Thyroid gland (tissue), 4 donors: Measurements from ENCODE around the gene CACFD1. TPM values are rescaled to one million over a fixed set of nuclear protein-coding genes. Genes with fewer than 3 reads are reported as not detected.
A peak's percentile ranks its signal among the peaks of the same experiment; 100 is the strongest.

Experiments used
- DNase-seq, 2 donors: peaks; one replicate each; pipeline ENCODE4 v3.0.0-alpha.2; 2019
- H3K27ac ChIP-seq, 3 donors: fragments of 200-600 bp; sonication (generic); 1 replicate in 2 of 3; 2 replicates in 1 of 3; pipeline ENCODE4 v1.5.1; 2016 to 2019; ENCODE audit warnings: mild to moderate bottlenecking in 1 of 3, moderate library complexity in 1 of 3
- H3K27me3 ChIP-seq: fragments of 200-600 bp; sonication (generic); one replicate; pipeline ENCODE4 v1.5.1; 2019
- H3K36me3 ChIP-seq, 2 donors: fragments of 200-600 bp; sonication (generic); one replicate each; pipeline ENCODE4 v1.5.1; 2016 to 2019
- H3K4me1 ChIP-seq, 2 donors: fragments of 200-600 bp; sonication (generic); one replicate each; pipeline ENCODE4 v1.5.1; 2017 to 2019
- H3K4me3 ChIP-seq, 3 donors: fragments of 200-600 bp; sonication (generic); replicated peaks in 1 of 3; 1 replicate in 2 of 3; 2 replicates in 1 of 3; pipeline ENCODE4 v1.5.1; 2016; ENCODE audit warnings: mild to moderate bottlenecking in 1 of 3
- H3K9me3 ChIP-seq: fragments of 200-600 bp; sonication (generic); one replicate; pipeline ENCODE4 v1.5.1; 2017
- POLR2A ChIP-seq, 2 donors: fragments of 450-650 bp; IDR thresholded peaks; one replicate each; pipeline ENCODE4 v1.6.1; 2017; ENCODE audit warnings: antibody characterized with exemption in 2 of 2, mild to moderate bottlenecking in 2 of 2, moderate library complexity in 1 of 2
- WGBS, 2 donors: methylation state at CpG; one replicate each; pipeline ENCODE4 v1.1.5; 2017; 5-methylcytosine and 5-hydroxymethylcytosine counted together
- intact Hi-C: fragments of 100-400 bp; cut with DNase I; formaldehyde crosslinking; loops from one replicate; pipeline ENCODE4 v1.15.1; 2023
- total RNA-seq, 4 donors: library from RNA; depleted of rRNA; stranded (reverse); fragments of >200 nt; gene quantifications; one replicate each; pipeline ENCODE4 v1.2.3, GENCODE V29; 2016
- TF ChIP-seq, protein P1 (sequence below), 6 experiments: fragments of 200-600 bp in 3 of 6; fragments of 450-650 bp in 3 of 6; sonication (generic) in 3 of 6; IDR thresholded peaks; one replicate each; pipeline ENCODE4 v1.5.1; 2016 to 2019; ENCODE audit warnings: antibody characterized with exemption in 6 of 6, mild to moderate bottlenecking in 2 of 6, inconsistent platforms in 1 of 6, moderate library complexity in 1 of 6

Gene CACFD1
- total RNA-seq, 4 donors from 2014 or later: 21.4 to 36.7 (median 33.5) TPM

DNA sequence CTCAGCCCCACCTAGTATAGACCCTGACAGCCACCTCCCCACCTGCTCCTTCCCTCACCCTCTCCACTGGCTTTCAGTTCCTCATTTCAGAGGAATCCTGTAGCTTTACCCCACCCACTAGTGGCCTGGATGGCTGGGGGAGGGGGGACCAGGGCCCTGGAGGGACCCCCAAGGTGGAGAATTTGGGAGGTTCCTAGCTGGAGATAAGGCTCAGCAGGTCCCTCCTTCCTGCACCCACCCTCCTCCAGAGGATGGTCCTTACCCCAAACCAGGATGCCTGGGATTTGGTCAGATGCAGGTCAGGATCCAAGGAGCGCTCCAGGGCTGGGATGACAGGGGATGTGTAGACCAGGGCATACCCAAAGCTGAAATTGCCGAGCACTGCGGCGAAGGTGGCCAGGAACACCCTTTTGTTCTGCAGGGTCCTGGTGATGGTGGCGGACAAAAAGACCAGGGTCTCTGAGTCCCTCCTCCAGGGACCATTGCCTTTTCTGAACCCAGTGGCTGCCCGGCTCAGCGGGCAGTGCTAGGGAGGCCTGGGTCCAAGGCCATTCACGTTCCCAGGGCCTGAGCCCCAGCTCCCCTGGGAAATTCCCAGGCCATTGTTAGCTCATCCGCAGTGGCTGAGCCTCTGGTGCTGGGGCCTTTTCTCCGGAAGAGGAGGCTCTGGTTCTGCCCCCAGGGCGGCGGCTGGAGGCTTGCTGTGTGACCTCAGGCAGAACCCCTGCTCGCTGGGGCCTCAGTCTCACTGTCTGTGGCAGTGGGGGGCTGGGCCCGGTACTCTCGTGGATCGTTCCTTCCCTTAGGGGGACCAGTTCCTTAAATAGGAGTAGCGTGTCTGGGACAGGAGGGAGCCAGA lies 18.4 kb downstream of the CACFD1 start:
- peaks cover 5 to 13% of the 10 kb centered on the region in 2 donors for H3K4me1 ChIP-seq
- peak overlapping the region in 1 of 3 donors; percentile 41 for H3K4me3 ChIP-seq
- no peak for TF ChIP-seq POLR2A (IDR thresholded peaks at IDR 0.05)
- TF ChIP-seq, protein P1, sequence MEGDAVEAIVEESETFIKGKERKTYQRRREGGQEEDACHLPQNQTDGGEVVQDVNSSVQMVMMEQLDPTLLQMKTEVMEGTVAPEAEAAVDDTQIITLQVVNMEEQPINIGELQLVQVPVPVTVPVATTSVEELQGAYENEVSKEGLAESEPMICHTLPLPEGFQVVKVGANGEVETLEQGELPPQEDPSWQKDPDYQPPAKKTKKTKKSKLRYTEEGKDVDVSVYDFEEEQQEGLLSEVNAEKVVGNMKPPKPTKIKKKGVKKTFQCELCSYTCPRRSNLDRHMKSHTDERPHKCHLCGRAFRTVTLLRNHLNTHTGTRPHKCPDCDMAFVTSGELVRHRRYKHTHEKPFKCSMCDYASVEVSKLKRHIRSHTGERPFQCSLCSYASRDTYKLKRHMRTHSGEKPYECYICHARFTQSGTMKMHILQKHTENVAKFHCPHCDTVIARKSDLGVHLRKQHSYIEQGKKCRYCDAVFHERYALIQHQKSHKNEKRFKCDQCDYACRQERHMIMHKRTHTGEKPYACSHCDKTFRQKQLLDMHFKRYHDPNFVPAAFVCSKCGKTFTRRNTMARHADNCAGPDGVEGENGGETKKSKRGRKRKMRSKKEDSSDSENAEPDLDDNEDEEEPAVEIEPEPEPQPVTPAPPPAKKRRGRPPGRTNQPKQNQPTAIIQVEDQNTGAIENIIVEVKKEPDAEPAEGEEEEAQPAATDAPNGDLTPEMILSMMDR (IDR thresholded peaks at IDR 0.05): no peak
- WGBS, 2 donors: 52 to 54% methylated on average over 9 to 13 of the region's 17 CpGs
- DNase-seq: no peak
- H3K27me3 ChIP-seq: no peaks in the 10 kb centered on the region
- intact Hi-C loops: no loop called here
- peak overlapping the region in 1 of 3 donors; percentile 59 for H3K27ac ChIP-seq
- no peaks in the 10 kb centered on the region for H3K36me3 ChIP-seq
- H3K9me3 ChIP-seq: no peaks in the 10 kb centered on the region

DNA sequence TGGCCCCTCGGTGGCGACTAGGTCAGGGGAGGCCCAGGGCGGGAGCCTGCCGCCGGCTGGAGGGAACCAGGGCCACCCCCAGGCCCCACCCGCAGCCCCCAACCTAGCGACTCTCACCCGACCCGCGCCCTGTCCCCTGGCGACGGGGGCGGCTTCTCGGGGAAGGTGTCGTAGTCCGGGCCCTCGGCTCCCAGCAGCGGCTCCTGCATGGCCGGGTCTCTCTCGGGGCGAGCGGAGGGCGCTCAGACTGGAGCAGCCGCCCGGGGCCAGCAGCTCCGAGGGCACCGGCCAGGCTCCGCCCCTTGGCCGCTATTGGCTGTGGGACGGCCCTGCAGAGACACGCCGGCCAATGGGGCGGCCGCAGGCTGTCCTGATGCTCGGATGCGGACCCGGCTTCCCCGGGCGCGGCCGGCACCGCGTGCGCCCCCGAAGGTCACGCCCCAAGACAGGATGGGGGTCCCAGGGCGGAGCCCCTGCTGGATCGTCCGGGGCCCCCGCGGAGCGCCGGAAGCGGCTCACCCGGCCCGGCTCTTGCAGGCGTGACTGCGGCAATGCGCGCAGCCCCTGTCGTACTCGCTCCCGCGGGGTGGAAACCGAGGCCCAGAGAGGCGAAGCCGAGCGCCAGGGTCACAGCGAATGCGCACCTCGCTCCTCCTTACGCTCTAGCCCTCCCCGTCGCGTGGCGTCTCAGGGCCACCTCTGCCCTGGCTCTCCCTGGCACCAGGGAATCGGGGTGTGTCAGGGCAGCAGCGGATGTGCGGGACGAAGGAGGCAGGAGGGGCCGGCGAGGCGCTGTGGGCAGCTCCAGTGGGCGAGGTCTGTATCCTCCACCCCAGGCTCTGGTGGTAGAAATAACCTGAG lies 19.3 kb downstream of the CACFD1 start, which contains the start of gene SLC2A6:
SLC2A6 (minus strand) TSS at position 249 of the 861 bp plus-strand sequence; CDS start at position 209, 40 bp downstream.
- peak; percentile 82 to 86 for DNase-seq
- H3K4me1 ChIP-seq: peaks cover 5 to 13% of the 10 kb centered on the region in 2 donors
- TF ChIP-seq POLR2A (IDR thresholded peaks at IDR 0.05): peak in 1 of 2 donors; percentile 15
- TF ChIP-seq, protein P1 (IDR thresholded peaks at IDR 0.05): no peak
- no peaks in the 10 kb centered on the region for H3K27me3 ChIP-seq
- intact Hi-C loops: no loop called here
- 0 to 2% methylated on average over 11 to 16 of the region's 84 CpGs for WGBS, 2 donors
- no peaks in the 10 kb centered on the region for H3K9me3 ChIP-seq
- peak within 1 kb of the TSS in 1 of 3 donors; percentile 59 for H3K27ac ChIP-seq
- peak within 1 kb of the TSS in 1 of 3 donors; percentile 41 for H3K4me3 ChIP-seq
- H3K36me3 ChIP-seq: no peaks in the 10 kb centered on the region

DNA sequence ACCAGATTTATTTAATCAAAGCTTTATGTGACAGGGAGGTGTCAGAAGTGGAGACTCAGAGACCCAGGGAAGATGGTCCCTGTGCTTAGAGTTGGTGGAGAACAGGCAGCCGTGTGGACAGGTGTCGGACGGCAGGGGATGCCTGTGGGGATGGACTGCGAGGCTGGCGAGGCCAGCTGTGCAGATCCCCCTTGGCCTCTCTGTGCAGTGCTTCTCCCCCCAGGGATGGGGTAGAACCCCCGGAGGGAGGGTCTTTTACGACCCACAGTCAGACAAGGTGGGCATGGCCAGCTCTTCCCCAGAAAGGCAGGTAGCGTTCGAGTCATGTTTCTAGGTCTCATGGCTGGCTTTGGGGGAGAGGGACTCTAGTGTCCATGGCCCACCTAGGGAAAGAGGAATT lies 23.8 kb downstream of the CACFD1 start:
- no peak for DNase-seq
- Histone ChIP-seq H3K4me1 (peaks cover 5 to 18% of the 10 kb centered on the region in 2 donors), H3K27ac (no peak overlapping the region), H3K36me3 (no peaks in the 10 kb centered on the region), H3K27me3 (no peaks in the 10 kb centered on the region), H3K9me3 (no peaks in the 10 kb centered on the region), H3K4me3 (no peak overlapping the region)
- no peak for TF ChIP-seq POLR2A (IDR thresholded peaks at IDR 0.05)
- TF ChIP-seq, protein P1 (IDR thresholded peaks at IDR 0.05): no peak
- WGBS, 2 donors: 85 to 86% methylated on average over 9 of the region's 9 CpGs
- intact Hi-C loops: loop anchor here (2.0 to 10.0 kb wide), 2 partner anchors 73 to 129 kb away; partner anchors contain the start of genes SURF1 and SURF2

DNA sequence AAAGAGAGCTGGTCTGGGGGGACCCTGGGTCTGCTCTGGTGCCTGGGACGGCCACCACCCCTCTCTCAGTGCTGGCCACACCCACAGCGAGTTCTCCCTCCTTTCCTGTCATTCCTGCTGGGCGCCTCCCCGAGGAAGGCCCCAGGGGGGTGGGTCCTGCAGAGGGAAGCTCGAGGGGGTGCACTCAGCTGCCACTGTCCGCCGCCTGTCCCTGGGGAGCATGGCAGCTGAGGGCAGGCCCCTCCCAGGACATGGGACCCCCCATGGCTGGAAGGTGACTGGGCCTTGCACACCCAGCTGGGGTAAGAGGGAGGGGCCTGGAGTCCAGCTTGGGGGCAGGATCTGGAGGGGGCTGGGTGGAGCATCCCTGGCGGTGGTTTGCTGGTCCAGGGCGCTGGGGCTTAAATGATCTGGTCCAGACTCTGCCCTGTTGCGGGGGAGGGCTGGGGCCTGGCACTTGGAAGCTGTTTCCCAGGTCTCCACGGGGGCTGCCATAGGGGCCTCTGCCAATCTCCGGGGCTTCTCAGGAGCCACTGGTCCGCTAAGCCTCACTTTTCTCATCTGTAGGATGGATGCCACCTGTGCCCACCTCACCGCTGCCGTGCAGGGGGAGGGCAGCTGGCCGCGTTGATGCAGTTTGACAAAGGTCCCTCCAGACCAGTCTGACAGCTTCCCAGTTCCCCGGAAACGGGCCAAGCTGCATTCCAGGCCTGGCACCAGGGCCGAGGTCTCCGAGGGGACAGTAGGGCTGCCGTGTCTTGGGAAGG lies 25.1 kb downstream of the CACFD1 start:
- TF ChIP-seq, protein P1 (IDR thresholded peaks at IDR 0.05): no peak
- no peak for TF ChIP-seq POLR2A (IDR thresholded peaks at IDR 0.05)
- H3K27me3 ChIP-seq: no peaks in the 10 kb centered on the region
- no peaks in the 10 kb centered on the region for H3K36me3 ChIP-seq
- DNase-seq: no peak
- no peak overlapping the region for H3K4me3 ChIP-seq
- H3K9me3 ChIP-seq: no peaks in the 10 kb centered on the region
- intact Hi-C loops: loop anchor here (2.0 to 10.0 kb wide), 3 partner anchors 74 to 298 kb away; partner anchors contain the start of genes SURF1 and SURF2
- peaks cover 0 to 9% of the 10 kb centered on the region in 2 donors for H3K4me1 ChIP-seq
- WGBS, 2 donors: 51 to 57% methylated on average over 9 to 17 of the region's 22 CpGs
- H3K27ac ChIP-seq: no peak overlapping the region
